ENCODE measurements around the gene HOTAIR.

DNA sequence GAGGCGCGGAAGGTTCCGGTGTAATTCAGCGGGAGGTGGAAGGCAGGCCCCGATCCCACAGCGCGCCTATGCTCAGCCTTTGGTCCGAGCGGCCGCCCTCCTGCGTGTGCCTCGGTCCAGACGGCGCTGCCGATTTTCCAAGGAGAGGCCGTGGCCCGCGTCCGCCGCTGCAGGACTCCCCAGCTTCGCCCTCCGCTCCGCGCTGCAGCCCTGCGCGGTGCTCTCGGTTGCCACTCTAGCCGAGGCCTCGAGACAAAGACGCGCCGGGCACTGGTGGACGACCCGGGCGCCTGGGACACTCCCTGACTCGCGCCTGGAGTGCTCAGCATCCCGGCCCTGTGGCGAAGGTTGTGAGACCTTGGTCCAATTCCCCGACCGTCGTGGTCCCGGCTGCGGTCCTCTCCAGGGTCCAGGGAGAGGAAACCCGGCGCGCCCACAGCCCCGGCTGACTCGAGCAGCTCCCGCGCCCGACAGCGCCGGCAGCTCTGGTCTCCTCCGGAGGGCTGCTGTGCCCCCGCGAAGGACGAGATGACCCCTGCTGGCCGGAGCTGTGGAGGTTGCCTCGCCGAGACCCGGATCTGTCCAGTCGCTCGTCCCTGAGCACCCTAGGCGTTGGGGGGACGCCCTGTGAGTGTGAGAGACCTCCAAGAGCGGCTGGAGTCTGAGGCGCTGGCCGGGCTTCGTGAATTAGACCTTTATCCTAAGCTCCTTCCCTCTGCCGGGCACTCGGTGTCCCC lies 13.6 kb downstream of the HOTAIR start:
- TF ChIP-seq, protein P1, sequence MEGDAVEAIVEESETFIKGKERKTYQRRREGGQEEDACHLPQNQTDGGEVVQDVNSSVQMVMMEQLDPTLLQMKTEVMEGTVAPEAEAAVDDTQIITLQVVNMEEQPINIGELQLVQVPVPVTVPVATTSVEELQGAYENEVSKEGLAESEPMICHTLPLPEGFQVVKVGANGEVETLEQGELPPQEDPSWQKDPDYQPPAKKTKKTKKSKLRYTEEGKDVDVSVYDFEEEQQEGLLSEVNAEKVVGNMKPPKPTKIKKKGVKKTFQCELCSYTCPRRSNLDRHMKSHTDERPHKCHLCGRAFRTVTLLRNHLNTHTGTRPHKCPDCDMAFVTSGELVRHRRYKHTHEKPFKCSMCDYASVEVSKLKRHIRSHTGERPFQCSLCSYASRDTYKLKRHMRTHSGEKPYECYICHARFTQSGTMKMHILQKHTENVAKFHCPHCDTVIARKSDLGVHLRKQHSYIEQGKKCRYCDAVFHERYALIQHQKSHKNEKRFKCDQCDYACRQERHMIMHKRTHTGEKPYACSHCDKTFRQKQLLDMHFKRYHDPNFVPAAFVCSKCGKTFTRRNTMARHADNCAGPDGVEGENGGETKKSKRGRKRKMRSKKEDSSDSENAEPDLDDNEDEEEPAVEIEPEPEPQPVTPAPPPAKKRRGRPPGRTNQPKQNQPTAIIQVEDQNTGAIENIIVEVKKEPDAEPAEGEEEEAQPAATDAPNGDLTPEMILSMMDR (IDR thresholded peaks at IDR 0.05; ENCODE audit: insufficient read depth, low read depth, low read length) = no peak
- TF ChIP-seq EZH2 (IDR thresholded peaks at IDR 0.05; ENCODE audit: insufficient read depth, low read length) = peak; percentile 94

Data from astrocyte (in vitro differentiated cells and primary cell).